Fibroblast of mammary gland (primary cell): Measurements from ENCODE around the gene PAX4.
A peak's percentile ranks its signal among the peaks of the same experiment; 100 is the strongest.

ENCODE experiments used
- DNase-seq: peaks from one replicate; pipeline ENCODE4 v3.0.0-alpha.2; 2010; ENCODE audit warnings: low read depth
- H3K4me3 ChIP-seq: 2 replicates; pipeline ENCODE4 v1.5.1; 2011; ENCODE audit warnings: low read depth, mild to moderate bottlenecking, low read length, moderate library complexity; ENCODE audit not compliant: control insufficient read depth
- TF ChIP-seq, protein P1 (sequence below): conservative IDR thresholded peaks from 2 replicates; pipeline ENCODE4 v1.5.1; 2011; ENCODE audit warnings: low read depth, low read length, inconsistent platforms; ENCODE audit not compliant: control insufficient read depth, insufficient read depth

Gene PAX4

GRCh38 chr7:127632276-127632910 is 14.5 kb upstream of the PAX4 start:
- DNase-seq, result peak; percentile 43
- no peak overlapping the region for H3K4me3 ChIP-seq
- TF ChIP-seq, protein P1, sequence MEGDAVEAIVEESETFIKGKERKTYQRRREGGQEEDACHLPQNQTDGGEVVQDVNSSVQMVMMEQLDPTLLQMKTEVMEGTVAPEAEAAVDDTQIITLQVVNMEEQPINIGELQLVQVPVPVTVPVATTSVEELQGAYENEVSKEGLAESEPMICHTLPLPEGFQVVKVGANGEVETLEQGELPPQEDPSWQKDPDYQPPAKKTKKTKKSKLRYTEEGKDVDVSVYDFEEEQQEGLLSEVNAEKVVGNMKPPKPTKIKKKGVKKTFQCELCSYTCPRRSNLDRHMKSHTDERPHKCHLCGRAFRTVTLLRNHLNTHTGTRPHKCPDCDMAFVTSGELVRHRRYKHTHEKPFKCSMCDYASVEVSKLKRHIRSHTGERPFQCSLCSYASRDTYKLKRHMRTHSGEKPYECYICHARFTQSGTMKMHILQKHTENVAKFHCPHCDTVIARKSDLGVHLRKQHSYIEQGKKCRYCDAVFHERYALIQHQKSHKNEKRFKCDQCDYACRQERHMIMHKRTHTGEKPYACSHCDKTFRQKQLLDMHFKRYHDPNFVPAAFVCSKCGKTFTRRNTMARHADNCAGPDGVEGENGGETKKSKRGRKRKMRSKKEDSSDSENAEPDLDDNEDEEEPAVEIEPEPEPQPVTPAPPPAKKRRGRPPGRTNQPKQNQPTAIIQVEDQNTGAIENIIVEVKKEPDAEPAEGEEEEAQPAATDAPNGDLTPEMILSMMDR, result no peak

DNA sequence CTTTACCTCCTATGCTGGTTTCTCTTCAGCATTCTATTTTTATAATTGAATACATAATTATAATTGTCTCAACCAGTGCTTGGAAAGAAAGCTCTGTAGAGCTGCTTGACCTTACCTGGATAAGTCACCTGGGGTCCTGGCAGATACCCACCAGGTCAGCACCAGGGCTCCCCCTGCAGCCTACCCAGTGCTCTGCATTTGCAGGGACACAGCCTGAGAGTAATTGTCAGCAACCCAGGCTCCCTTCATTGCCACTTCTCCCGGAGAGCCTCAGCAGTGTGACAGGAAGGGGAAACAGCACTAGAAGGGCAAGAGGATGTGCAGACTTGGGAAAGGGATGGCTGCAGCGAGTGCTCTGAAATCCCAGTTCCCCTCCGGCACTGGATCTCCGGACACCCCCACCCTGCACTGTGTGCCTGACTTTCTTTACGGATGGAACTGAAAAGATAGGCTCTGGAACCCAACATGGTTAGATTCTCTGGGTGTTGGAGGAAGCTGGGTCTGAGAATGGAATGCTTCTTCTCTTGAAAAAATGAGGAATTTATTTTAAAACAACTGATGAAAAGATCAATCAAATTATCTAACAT is 11.4 kb upstream of the PAX4 start:
- H3K4me3 ChIP-seq, result no peak overlapping the region
- TF ChIP-seq, protein P1, result peak; percentile 36
- no peak for DNase-seq

- TF ChIP-seq, protein P1, result no peak
- no peak for DNase-seq
- no peak overlapping the region for H3K4me3 ChIP-seq
Observed at GRCh38 chr7:127628445-127628844, 10.5 kb upstream of the PAX4 start.

GRCh38 chr7:127625331-127625730 is 7.4 kb upstream of the PAX4 start:
- TF ChIP-seq, protein P1, result no peak
- no peak for DNase-seq
- H3K4me3 ChIP-seq, result no peak overlapping the region

DNA sequence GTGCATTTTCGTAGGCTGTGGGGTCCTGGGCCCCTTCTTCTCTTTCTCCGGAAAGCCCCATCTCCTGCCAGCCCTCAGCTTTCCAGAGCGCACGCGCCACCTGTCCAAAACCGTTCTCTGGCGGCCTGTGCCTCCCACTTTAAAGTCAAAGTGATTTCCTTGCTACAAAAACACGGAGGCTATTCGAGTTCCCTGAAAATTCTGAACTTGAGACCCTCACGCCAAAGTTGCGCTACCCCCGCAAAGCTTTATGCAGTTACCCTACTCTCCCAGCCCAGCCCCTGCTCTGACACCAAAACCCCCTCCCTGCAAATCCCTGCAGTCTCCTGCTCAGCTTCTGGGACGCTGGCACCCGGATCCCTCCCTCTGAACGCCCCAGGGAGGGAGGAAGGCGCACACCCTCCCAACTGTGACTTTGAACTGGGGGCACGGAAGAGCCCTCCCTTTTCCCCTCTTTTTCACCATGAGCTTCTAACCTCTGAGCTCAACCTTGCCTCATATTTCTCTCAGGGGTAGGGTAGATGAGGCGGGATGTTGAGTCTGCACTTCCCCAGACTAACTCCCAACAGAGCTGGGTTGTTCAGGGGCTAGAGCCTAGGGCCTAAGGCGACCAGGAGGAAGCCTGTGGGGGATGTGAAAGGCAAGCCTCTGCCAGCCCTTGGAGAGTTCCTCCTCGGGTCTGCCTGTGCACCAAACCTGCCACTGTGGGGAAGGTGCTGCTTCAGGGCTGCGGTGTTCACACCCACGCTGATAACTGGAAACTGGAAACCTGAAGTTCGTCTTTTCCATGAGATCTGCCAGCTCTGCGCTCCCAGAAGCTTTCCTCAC is 2.7 kb upstream of the PAX4 start:
- DNase-seq, result no peak
- TF ChIP-seq, protein P1, result no peak
- no peak overlapping the region for H3K4me3 ChIP-seq

GRCh38 chr7:127619681-127620405 is 1.9 kb upstream of the PAX4 start:
- H3K4me3 ChIP-seq, result no peak overlapping the region
- TF ChIP-seq, protein P1, result no peak
- no peak for DNase-seq
